K562 (cell line): ENCODE results near the gene MPND. TPM values are rescaled to one million over a fixed set of nuclear protein-coding genes. Genes with fewer than 3 reads are reported as not detected.

Source experiments
- ARID3A ChIP-seq: IDR thresholded peaks from 2 replicates; pipeline ENCODE4 v1.6.1; 2012; ENCODE audit warnings: low read depth, low read length, improper control_type of control experiment, borderline replicate concordance
- ELF1 ChIP-seq: fragments of 200-800 bp; sonication (Bioruptor generic); IDR thresholded peaks from 2 replicates; pipeline ENCODE4 v1.6.1; 2016; ENCODE audit warnings: missing genetic modification characterization, missing compliant biosample characterization
- FOXP1 ChIP-seq: sonication (generic); formaldehyde crosslinking; IDR thresholded peaks from 2 replicates; pipeline ENCODE4 v1.8.0; 2022; ENCODE audit warnings: mild to moderate bottlenecking, missing genetic modification reagents
- JUN ChIP-seq, 2 experiments: sonication (generic) in 1 of 2; formaldehyde crosslinking in 1 of 2; IDR thresholded peaks; 2 replicates each; pipeline versions ENCODE4 v1.6.1 to v1.8.0; 2012 to 2022; ENCODE audit warnings: borderline replicate concordance in 2 of 2, mild to moderate bottlenecking in 2 of 2, improper control_type of control experiment in 1 of 2, low read depth in 1 of 2, low read length in 1 of 2, missing genetic modification reagents in 1 of 2
- MCM5 ChIP-seq: fragments of 450-650 bp; IDR thresholded peaks from 2 replicates; pipeline ENCODE4 v1.6.1; 2016; ENCODE audit warnings: low read depth
- MTA3 ChIP-seq: fragments of 450-650 bp; formaldehyde crosslinking; IDR thresholded peaks from 2 replicates; pipeline ENCODE4 v1.6.1; 2017; ENCODE audit warnings: mild to moderate bottlenecking, borderline replicate concordance
- PHF20 ChIP-seq: fragments of 450-650 bp; IDR thresholded peaks from 2 replicates; pipeline ENCODE4 v1.6.1; 2018; ENCODE audit not compliant: partially characterized antibody
- PREB ChIP-seq: sonication (generic); formaldehyde crosslinking; IDR thresholded peaks from 2 replicates; pipeline ENCODE4 v1.8.1; 2023; ENCODE audit warnings: mild to moderate bottlenecking, missing genetic modification reagents
- PYGO2 ChIP-seq: fragments of 450-650 bp; IDR thresholded peaks from 2 replicates; pipeline ENCODE4 v1.6.1; 2016; ENCODE audit warnings: mild to moderate bottlenecking, missing genetic modification characterization, moderate library complexity, missing compliant biosample characterization
- TAF1 ChIP-seq: IDR thresholded peaks from 2 replicates; pipeline ENCODE4 v1.6.1; 2011; ENCODE audit warnings: mild to moderate bottlenecking, low read length, moderate library complexity; ENCODE audit not compliant: insufficient read depth, control insufficient read depth, severe bottlenecking; ENCODE audit errors: extremely low read depth
- TRIM28 ChIP-seq: fragments of 450-650 bp; IDR thresholded peaks from 2 replicates; pipeline ENCODE4 v1.6.1; 2017
- YBX1 ChIP-seq: fragments of 450-650 bp; IDR thresholded peaks from 2 replicates; pipeline ENCODE4 v1.7.1; 2016; ENCODE audit warnings: mild to moderate bottlenecking
- YY1 ChIP-seq, 3 experiments: IDR thresholded peaks; 2 replicates each; pipeline ENCODE4 v1.6.1; 2011; ENCODE audit warnings: low read length in 2 of 3, mild to moderate bottlenecking in 2 of 3, moderate library complexity in 2 of 3, borderline replicate concordance in 1 of 3, control low read depth in 1 of 3, low read depth in 1 of 3; ENCODE audit not compliant: insufficient read depth in 3 of 3, insufficient replicate concordance in 2 of 3, control insufficient read depth in 1 of 3, insufficient read length in 1 of 3; ENCODE audit errors: extremely low read depth in 1 of 3
- ZBTB2 ChIP-seq: fragments of 450-650 bp; IDR thresholded peaks from 2 replicates; pipeline ENCODE4 v1.6.1; 2016; ENCODE audit warnings: antibody characterized with exemption
- ZKSCAN3 ChIP-seq: fragments of 250-450 bp; sonication (Bioruptor Pico); IDR thresholded peaks from 2 replicates; pipeline ENCODE4 v1.4.0; 2020
- ZKSCAN8 ChIP-seq: fragments of 200-800 bp; sonication (Bioruptor generic); IDR thresholded peaks from 2 replicates; pipeline ENCODE4 v1.6.1; 2016; ENCODE audit warnings: missing genetic modification characterization, missing compliant biosample characterization
- ZNF224 ChIP-seq: sonication (generic); formaldehyde crosslinking; IDR thresholded peaks from 2 replicates; pipeline ENCODE4 v1.8.0; 2022; ENCODE audit warnings: mild to moderate bottlenecking, missing genetic modification reagents
- ZNF449 ChIP-seq: fragments of 250-450 bp; sonication (Bioruptor Pico); IDR thresholded peaks from 2 replicates; pipeline ENCODE4 v1.8.0; 2022; ENCODE audit warnings: moderate library complexity, mild to moderate bottlenecking, inconsistent platforms
- ZNF75A ChIP-seq: fragments of 450-650 bp; formaldehyde crosslinking; IDR thresholded peaks from 2 replicates; pipeline ENCODE4 v1.4.0; 2020; ENCODE audit warnings: mild to moderate bottlenecking
- polyA plus RNA-seq, 8 experiments: library from polyadenylated mRNA; depleted of rRNA in 4 of 8; stranded (reverse) in 5 of 8; unstranded in 3 of 8; fragments of >200 nt; fragmentation: Nextera tagmentation in 2 of 8; fragmentation: Illumina TruSeq in 1 of 8; extraction: Ambion mirVana in 2 of 8; extraction: Trizol in 1 of 8; gene quantifications; 2 replicates each; pipeline versions ENCODE4 v1.2.1 to v1.2.3, GENCODE V29; 2011 to 2014; ENCODE audit warnings: inconsistent platforms in 1 of 8, missing spikeins in 1 of 8
- total RNA-seq, 7 experiments: library from RNA; depleted of rRNA in 6 of 7; stranded (reverse); fragments of >200 nt in 6 of 7; fragmentation: Illumina TruSeq in 2 of 7; extraction: Trizol in 2 of 7; gene quantifications; 2 replicates each; pipeline versions ENCODE4 v1.2.1 to v1.2.3, GENCODE V29; 2011 to 2021; ENCODE audit warnings: low replicate concordance in 1 of 7

The MPND gene
- total and polyA plus RNA-seq, 9 of the 15 experiments (the other 6 are each of a cell fraction or from before 2014, with no cell fraction given): 0.25 to 14.0 (median 3.9) TPM

- TF ChIP-seq ARID3A: no peak
- TF ChIP-seq PREB (CRISPR knock-in tag): no peak
- peak; percentile 23; the same call in 1 of the 2 replicates for TF ChIP-seq ZKSCAN8 (CRISPR knock-in tag)
- TF ChIP-seq ZNF75A (CRISPR knock-in tag): peak; percentile 78
- peak; percentile 63; the same call in 1 of the 2 replicates for TF ChIP-seq ELF1 (tag)
- TF ChIP-seq ZNF449 (CRISPR knock-in tag): no peak
- peak; percentile 77 for TF ChIP-seq TAF1
- no peak for TF ChIP-seq ZNF224 (CRISPR knock-in tag)
- TF ChIP-seq YBX1: no peak
- peak in 2 of 3 experiments; percentile 4 to 28 for TF ChIP-seq YY1 (IDR thresholded peaks at IDR 0.05; ENCODE audit: borderline replicate concordance in 1 of 3, control insufficient read depth in 1 of 3, extremely low read depth in 1 of 3, insufficient read depth in 3 of 3, insufficient read length in 1 of 3, insufficient replicate concordance in 2 of 3, low read depth in 1 of 3, low read length in 2 of 3)
- TF ChIP-seq ZBTB2: 0 out of 2 replicates have a peak, but pooled peaks have one; percentile 31
- 0 out of 2 replicates have a peak, but pooled peaks have one; percentile 52 for TF ChIP-seq MTA3
- peak; percentile 61 for TF ChIP-seq PHF20
- no peak for TF ChIP-seq TRIM28
- TF ChIP-seq MCM5: no peak
- peak; percentile 67; the same call in 1 of the 2 replicates for TF ChIP-seq JUN (IDR thresholded peaks at IDR 0.05; ENCODE audit: borderline replicate concordance, low read depth, low read length)
- peak; percentile 47; the same call in 1 of the 2 replicates for TF ChIP-seq JUN (CRISPR knock-in tag; IDR thresholded peaks at IDR 0.05; ENCODE audit: borderline replicate concordance)
- TF ChIP-seq ZKSCAN3: no peak
- TF ChIP-seq PYGO2: no peak
- TF ChIP-seq FOXP1 (CRISPR knock-in tag): peak; percentile 27; the same call in 1 of the 2 replicates
Observed at GRCh38 chr19:4310247-4311121, 32.9 kb upstream of the MPND start (continued).
